GM12874 (cell line): ENCODE data around the gene LTA.

Experiments
- TF ChIP-seq, protein P1 (sequence below): IDR thresholded peaks from 2 replicates; pipeline ENCODE4 v1.5.1; 2011; ENCODE audit warnings: low read depth, mild to moderate bottlenecking, control low read depth, low read length, moderate library complexity; ENCODE audit not compliant: insufficient read depth

The LTA gene

DNA sequence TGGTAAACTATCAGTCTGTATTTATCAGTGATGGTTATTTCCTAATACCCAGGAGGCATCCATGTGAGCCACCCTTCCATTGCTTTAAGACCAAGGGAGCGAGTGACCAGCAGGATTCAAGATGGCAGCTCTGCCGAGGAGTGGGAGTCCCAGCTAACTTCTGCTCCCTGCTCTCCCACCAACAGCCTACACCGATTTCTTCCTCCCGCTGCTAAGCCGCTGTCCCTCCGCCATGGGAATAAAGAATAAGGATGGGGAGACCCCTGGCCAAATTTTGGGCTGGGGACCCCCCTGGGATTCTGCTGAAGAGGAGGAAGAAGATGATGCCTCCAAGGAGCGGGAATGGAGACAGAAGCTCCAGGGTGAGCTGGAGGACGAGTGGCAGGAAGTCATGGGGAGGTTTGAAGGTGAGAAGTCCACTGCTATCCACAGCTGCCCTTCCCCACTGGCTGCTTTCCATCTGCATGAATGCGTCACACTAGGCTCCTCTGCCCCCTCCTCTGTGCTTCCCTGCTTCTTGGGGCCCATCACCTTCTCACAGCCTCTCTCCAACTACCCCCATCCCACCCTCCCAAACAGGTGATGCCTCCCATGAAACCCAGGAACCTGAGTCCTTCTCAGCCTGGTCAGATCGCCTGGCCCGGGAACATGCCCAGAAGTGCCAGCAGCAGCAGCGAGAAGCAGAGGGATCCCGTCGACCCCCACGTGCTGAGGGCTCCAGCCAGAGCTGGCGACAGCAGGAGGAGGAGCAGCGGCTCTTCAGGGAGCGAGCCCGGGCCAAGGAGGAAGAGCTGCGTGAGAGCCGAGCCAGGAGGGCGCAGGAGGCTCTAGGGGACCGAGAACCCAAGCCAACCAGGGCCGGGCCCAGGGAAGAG is 14.4 kb upstream of the LTA start:
- TF ChIP-seq, protein P1, sequence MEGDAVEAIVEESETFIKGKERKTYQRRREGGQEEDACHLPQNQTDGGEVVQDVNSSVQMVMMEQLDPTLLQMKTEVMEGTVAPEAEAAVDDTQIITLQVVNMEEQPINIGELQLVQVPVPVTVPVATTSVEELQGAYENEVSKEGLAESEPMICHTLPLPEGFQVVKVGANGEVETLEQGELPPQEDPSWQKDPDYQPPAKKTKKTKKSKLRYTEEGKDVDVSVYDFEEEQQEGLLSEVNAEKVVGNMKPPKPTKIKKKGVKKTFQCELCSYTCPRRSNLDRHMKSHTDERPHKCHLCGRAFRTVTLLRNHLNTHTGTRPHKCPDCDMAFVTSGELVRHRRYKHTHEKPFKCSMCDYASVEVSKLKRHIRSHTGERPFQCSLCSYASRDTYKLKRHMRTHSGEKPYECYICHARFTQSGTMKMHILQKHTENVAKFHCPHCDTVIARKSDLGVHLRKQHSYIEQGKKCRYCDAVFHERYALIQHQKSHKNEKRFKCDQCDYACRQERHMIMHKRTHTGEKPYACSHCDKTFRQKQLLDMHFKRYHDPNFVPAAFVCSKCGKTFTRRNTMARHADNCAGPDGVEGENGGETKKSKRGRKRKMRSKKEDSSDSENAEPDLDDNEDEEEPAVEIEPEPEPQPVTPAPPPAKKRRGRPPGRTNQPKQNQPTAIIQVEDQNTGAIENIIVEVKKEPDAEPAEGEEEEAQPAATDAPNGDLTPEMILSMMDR: no peak

- TF ChIP-seq, protein P1: no peak
Measured at GRCh38 chr6:31558318-31558625, 13.8 kb upstream of the LTA start.

GRCh38 chr6:31558631-31559500 is 13.2 kb upstream of the LTA start:
- TF ChIP-seq, protein P1: no peak

GRCh38 chr6:31559606-31559957 is 12.5 kb upstream of the LTA start:
- TF ChIP-seq, protein P1: no peak

DNA sequence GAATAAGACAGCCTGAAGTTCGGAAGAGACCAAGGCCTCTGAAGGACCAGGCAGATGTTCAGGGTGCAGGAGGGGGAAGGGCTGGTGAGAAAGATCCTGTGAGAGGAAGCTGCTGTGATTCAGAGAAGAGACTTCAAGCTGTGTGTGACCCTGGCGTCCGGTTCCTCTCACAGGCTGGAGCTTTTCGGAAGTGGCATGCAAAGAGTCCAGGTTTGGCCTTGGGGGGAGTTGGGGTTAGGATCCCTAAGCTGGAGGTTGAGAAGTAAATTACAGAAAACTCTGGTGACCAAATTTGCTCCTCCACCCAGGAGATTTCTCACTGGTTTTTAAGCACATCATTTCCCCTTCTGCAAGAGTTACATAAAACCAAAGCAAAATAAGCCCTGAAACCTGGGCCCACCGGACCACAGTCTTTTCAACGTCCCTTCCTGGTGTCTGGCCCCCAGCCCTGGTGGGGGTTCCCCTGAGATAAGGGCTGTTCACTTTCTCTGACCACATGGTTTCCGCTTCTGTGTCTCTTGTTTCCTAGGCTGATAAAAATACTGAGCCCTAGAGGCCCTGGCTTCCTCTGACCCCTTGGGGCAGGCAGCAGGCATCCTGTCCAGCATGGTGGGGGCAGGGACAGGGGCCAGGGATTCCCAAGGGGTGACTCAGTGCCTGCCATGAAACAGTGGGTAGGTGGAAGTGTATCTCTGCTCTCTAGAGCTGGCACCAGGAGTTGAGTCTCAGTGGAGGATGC is 12.0 kb upstream of the LTA start:
- TF ChIP-seq, protein P1: no peak

GRCh38 chr6:31560697-31561058 is 11.4 kb upstream of the LTA start:
- TF ChIP-seq, protein P1: no peak
